Measurements from ENCODE around the gene SNRNP200. TPM values are rescaled to one million over a fixed set of nuclear protein-coding genes. Genes with fewer than 3 reads are reported as not detected.

SNRNP200 gene
- total and polyA plus RNA-seq, 11 donors, result 38.8 to 85.5 (median 66.6) TPM

GRCh38 chr2:96261328-96262003 is 43.9 kb downstream of the SNRNP200 start:
- Histone ChIP-seq H3K4me1 (peaks cover 47 to 86% (median 82%) of the 10 kb centered on the region in 12 donors), H3K27ac (peak overlapping the region; percentile 62 to 96 (median 92)), H3K4me3 (no peak overlapping the region), H3K36me3 (peaks cover 0 to 41% (median 30%) of the 10 kb centered on the region in 9 donors), H3K27me3 (no peaks in the 10 kb centered on the region), H3K9me3 (no peaks in the 10 kb centered on the region)
- no peak for ATAC-seq
- no peak for DNase-seq
- intact Hi-C loops (cut with DNase I), result loop anchor here in 6 of 10 donors (2.0 to 10.0 kb wide), 5 partner anchors 53 to 127 kb away; partner anchors contain the start of genes ASTL (in 3 of the 6), STARD7 (in 3 of the 6) and DUSP2 (in 1 of the 6)
- 68 to 73% (median 71%) methylated on average over 6 of the region's 6 CpGs for WGBS, 4 donors
- no peak for TF ChIP-seq POLR2A (IDR thresholded peaks at IDR 0.05)
- TF ChIP-seq CTCF (IDR thresholded peaks at IDR 0.05), result no peak

DNA sequence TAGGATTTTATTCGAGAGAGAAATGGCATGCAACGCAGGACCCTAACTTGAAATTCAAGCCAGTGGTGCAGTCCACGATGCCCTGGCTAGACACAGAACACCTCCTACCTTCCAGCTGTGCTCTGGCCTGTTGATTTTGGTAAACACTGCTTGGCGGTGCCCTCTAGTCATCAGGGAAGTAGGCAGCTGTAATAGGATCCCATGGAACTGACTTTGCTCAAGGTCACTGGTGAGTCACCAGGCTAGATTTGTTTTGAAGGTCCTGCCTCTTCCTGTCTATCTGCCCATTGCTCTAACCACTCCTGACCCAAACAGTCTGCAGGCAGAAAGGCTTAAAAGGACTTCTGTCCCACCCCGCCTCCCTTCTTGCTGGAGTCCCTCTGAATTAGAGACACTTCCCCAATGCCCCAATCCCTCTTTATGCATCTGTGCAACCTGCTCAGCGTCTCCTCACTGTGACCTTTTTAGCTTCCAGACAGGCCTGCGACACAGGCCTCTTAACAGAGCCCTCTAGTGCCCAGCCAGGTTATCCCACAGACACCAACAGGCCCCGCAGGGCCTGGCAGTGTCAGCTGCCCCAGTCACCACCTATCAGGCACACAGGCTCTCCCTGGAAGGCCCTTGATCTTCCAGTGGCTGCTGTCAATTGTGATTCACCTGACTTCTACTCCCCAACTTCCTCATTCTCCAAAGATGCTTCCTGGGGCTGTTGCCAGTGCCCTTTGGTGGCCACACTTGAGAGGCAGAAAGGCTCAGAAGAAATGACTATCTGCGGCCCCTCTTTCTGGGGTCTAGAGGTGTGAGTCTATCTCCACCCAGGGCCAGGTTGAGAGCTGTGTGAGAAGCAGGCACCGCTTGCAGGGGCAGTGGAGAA is 44.7 kb downstream of the SNRNP200 start:
- DNase-seq (peak in 4 of 5 donors; percentile 64 to 87 (median 79)), ATAC-seq (peak; percentile 75 to 85 (median 82))
- intact Hi-C loops (cut with DNase I), result loop anchor here in 7 of 10 donors (1.0 to 10.0 kb wide), 6 partner anchors 52 to 126 kb away; partner anchors contain the start of genes STARD7 (in 4 of the 7), ASTL (in 3 of the 7) and DUSP2 (in 1 of the 7)
- peaks cover 0 to 48% (median 38%) of the 10 kb centered on the region in 9 donors for H3K36me3 ChIP-seq
- 31 to 36% (median 34%) methylated on average over 9 to 10 of the region's 10 CpGs for WGBS, 4 donors
- peak overlapping the region; percentile 62 to 96 (median 92) for H3K27ac ChIP-seq
- TF ChIP-seq POLR2A (IDR thresholded peaks at IDR 0.05), result peak in 1 of 2 donors; percentile 54
- peak; percentile 15 to 68 (median 41) for TF ChIP-seq CTCF (IDR thresholded peaks at IDR 0.05)
- H3K4me3 ChIP-seq, result peak overlapping the region in 10 of 12 donors; percentile 3 to 30 (median 16)
- H3K9me3 ChIP-seq, result no peaks in the 10 kb centered on the region
- H3K4me1 ChIP-seq, result peaks cover 47 to 95% (median 88%) of the 10 kb centered on the region in 12 donors
- no peaks in the 10 kb centered on the region for H3K27me3 ChIP-seq

- TF ChIP-seq POLR2A (IDR thresholded peaks at IDR 0.05) (peak in 1 of 2 donors; percentile 10), CTCF (IDR thresholded peaks at IDR 0.05) (no peak)
- intact Hi-C loops (cut with DNase I), result loop anchor here in 1 of 10 donors (2.0 kb wide), 1 partner anchor 51 kb away; the partner anchor contains the start of gene STARD7
- Histone ChIP-seq H3K4me1 (peaks cover 44 to 100% (median 95%) of the 10 kb centered on the region in 12 donors), H3K27ac (peak overlapping the region; percentile 62 to 96 (median 92)), H3K36me3 (peaks cover 0 to 59% (median 49%) of the 10 kb centered on the region in 9 donors), H3K27me3 (no peaks in the 10 kb centered on the region), H3K9me3 (no peaks in the 10 kb centered on the region), H3K4me3 (peak overlapping the region in 8 of 12 donors; percentile 5 to 30 (median 18))
- peak; percentile 3 to 32 (median 20) for ATAC-seq
- 42 to 57% (median 50%) methylated on average over 5 of the region's 5 CpGs for WGBS, 4 donors
- peak in 3 of 5 donors; percentile 41 to 63 (median 44) for DNase-seq
These were observed 45.8 kb downstream of the SNRNP200 start for GRCh38 chr2:96259497-96259921.
